RWPE1 (cell line): ENCODE results near the gene CEP57L1.
"Not testable (repeated sequence)": the region's sequence is repeated elsewhere in the genome, so short reads cannot be mapped to it uniquely, and the experiment has no call there.

ENCODE experiments used
- CTCF ChIA-PET: fragments of 350-600 bp; sonication (Branson Sonifier 250); formaldehyde crosslinking; extraction: SDS; loops from one replicate; lab custom pipeline; 2021; lab: Yijun Ruan, JAX
- POLR2A ChIA-PET: fragments of 400-600 bp; formaldehyde crosslinking; extraction: SDS; loops from one replicate; lab custom pipeline; 2020; ENCODE audit warnings: antibody characterized with exemption; ENCODE audit not compliant: low non-redundant PET; lab: Yijun Ruan, JAX
- DNase-seq: peaks from one replicate; pipeline ENCODE4 v3.0.0; 2012; ENCODE audit warnings: low spot score
- H3K27ac ChIP-seq: fragments of 450-650 bp; 2 replicates; pipeline ENCODE4 v1.5.1; 2017
- CTCF ChIP-seq: fragments of 450-650 bp; conservative IDR thresholded peaks from 2 replicates; pipeline ENCODE4 v1.5.1; 2017; ENCODE audit warnings: low read depth, mild to moderate bottlenecking

The CEP57L1 gene

GRCh38 chr6:109079981-109080380 lies 15.3 kb upstream of the CEP57L1 start:
- ChIA-PET POLR2A (no interaction called here), CTCF (interaction anchor here (0.7 kb wide), 1 partner anchor 242 kb away, joined by 4 read pairs; no protein-coding TSS in a partner anchor)
- no peak overlapping the region for H3K27ac ChIP-seq
- no peak for DNase-seq
- TF ChIP-seq CTCF: no peak

- H3K27ac ChIP-seq: no peak overlapping the region
- CTCF ChIA-PET: no interaction called here
- POLR2A ChIA-PET: no interaction called here
- no peak for TF ChIP-seq CTCF
- DNase-seq: no peak
Measured at GRCh38 chr6:109081026-109081425, 14.3 kb upstream of the CEP57L1 start.

- ChIA-PET CTCF (no interaction called here), POLR2A (no interaction called here)
- no peak for DNase-seq
- no peak overlapping the region for H3K27ac ChIP-seq
- no peak for TF ChIP-seq CTCF
Measured at GRCh38 chr6:109081516-109082187, 13.7 kb upstream of the CEP57L1 start.

GRCh38 chr6:109082188-109082577 lies 13.1 kb upstream of the CEP57L1 start:
- DNase-seq: no peak
- no peak overlapping the region for H3K27ac ChIP-seq
- ChIA-PET POLR2A (no interaction called here), CTCF (no interaction called here)
- TF ChIP-seq CTCF: no peak

DNA sequence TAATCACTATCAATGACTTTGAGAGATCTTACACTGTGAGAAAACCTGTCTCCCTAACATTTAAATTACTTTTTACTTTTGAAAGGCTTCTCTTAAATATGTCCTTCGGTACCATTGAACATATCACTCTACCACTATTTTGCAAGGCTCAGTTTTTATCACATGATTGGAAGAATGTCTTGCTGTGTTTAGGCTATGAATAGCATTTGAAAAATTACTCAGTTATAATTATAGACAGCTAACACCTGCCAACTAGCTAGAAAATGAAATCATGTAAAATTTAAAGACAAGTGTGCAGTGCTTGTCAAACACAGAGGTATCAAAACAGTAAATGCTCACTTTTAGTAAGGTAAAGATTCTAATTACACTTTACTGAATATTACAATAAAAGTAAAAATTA lies 11.7 kb upstream of the CEP57L1 start:
- DNase-seq: no peak
- H3K27ac ChIP-seq: no peak overlapping the region
- TF ChIP-seq CTCF: no peak
- ChIA-PET CTCF (interaction anchor here (0.6 kb wide), 1 partner anchor 487 kb away, joined by 3 read pairs; no protein-coding TSS in a partner anchor), POLR2A (no interaction called here)

GRCh38 chr6:109084146-109084545 lies 11.2 kb upstream of the CEP57L1 start:
- H3K27ac ChIP-seq, DNase-seq, POLR2A ChIA-PET: not testable (repeated sequence)
- CTCF ChIA-PET: interaction anchor here (0.6 kb wide), 2 partner anchors 11 to 488 kb away, joined by 3 to 4 read pairs; no protein-coding TSS in a partner anchor

DNA sequence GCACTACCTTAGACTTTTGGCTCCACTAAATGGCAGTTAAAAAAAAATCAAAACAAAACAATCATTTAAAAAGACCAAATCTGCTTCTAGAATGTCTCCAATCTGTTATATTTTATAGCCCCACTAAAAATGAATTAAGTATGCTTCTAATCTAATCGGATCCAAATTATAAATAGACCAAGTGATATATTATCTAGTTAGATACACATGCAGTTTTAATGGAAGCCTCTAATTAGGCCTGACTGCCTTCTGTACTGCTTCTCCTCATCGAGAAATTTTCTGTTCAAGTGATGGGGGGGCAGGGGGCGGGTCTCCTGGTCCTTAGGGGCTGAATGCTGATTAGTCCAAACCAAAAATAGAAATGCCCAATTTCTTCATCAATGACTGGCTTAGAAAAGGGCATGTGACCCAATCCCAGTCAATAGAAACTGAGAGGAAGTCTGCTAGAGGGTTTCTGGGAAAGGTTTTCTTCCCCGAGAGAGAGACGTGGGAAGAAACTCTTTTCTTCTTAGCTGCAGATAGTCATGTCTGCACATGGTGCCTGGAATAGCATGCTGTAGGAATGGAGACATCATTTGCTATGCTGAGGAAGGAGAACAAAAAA lies 7.5 kb upstream of the CEP57L1 start:
- no peak overlapping the region for H3K27ac ChIP-seq
- TF ChIP-seq CTCF: no peak
- CTCF ChIA-PET: no interaction called here
- POLR2A ChIA-PET: no interaction called here
- no peak for DNase-seq
